Breast epithelium (tissue), 4 donors: ENCODE data around the gene CYP1B1. TPM values are rescaled to one million over a fixed set of nuclear protein-coding genes. Genes with fewer than 3 reads are reported as not detected.
"Not testable (repeated sequence)": the region's sequence is repeated elsewhere in the genome, so short reads cannot be mapped to it uniquely, and the experiment has no call there.

ENCODE experiments used
- DNase-seq, 2 donors: peaks; one replicate each; pipeline ENCODE4 v3.0.0-alpha.2; 2019; ENCODE audit warnings: low spot score in 2 of 2
- H3K27ac ChIP-seq, 2 donors: fragments of 200-600 bp; sonication (generic) in 1 of 2; one replicate each; pipeline ENCODE4 v1.5.1; 2016 to 2019; ENCODE audit warnings: mild to moderate bottlenecking in 1 of 2
- H3K27me3 ChIP-seq, 2 donors: fragments of 200-600 bp; sonication (generic) in 1 of 2; one replicate each; pipeline versions ENCODE4 v1.5.1 to v1.6.0; 2017 to 2019; ENCODE audit warnings: control low read depth in 1 of 2, mild to moderate bottlenecking in 1 of 2
- H3K36me3 ChIP-seq: fragments of 200-600 bp; one replicate; pipeline ENCODE4 v1.5.1; 2019
- H3K4me1 ChIP-seq, 2 donors: fragments of 200-600 bp; sonication (generic); one replicate each; pipeline ENCODE4 v1.5.1; 2016 to 2019; ENCODE audit warnings: control low read depth in 1 of 2
- H3K4me3 ChIP-seq, 3 donors: fragments of 200-600 bp; sonication (generic); 1 replicate in 2 of 3; 2 replicates in 1 of 3; pipeline ENCODE4 v1.5.1; 2016 to 2019; ENCODE audit warnings: mild to moderate bottlenecking in 3 of 3, moderate library complexity in 2 of 3
- H3K9me3 ChIP-seq, 2 donors: fragments of 200-600 bp; sonication (generic) in 1 of 2; one replicate each; pipeline ENCODE4 v1.5.1; 2016 to 2019; ENCODE audit warnings: control low read depth in 1 of 2
- CTCF ChIP-seq, 3 donors: fragments of 450-650 bp; IDR thresholded peaks; one replicate each; pipeline ENCODE4 v1.5.1; 2016 to 2017; ENCODE audit warnings: antibody characterized with exemption in 3 of 3, mild to moderate bottlenecking in 3 of 3, moderate library complexity in 3 of 3
- POLR2A ChIP-seq: fragments of 450-650 bp; IDR thresholded peaks from one replicate; pipeline ENCODE4 v1.6.1; 2016; ENCODE audit warnings: antibody characterized with exemption, mild to moderate bottlenecking, moderate library complexity
- POLR2AphosphoS5 ChIP-seq, 3 donors: sonication (generic); formaldehyde crosslinking; IDR thresholded peaks; one replicate each; pipeline ENCODE4 v1.6.1; 2017; ENCODE audit warnings: antibody characterized with exemption in 3 of 3
- intact Hi-C: fragments of 100-400 bp; cut with DNase I; formaldehyde crosslinking; loops from one replicate; pipeline ENCODE4 v1.15.1; 2023; ENCODE audit warnings: low total_unique reads
- total RNA-seq, 3 donors: library from RNA; depleted of rRNA; stranded (reverse); fragments of >200 nt; gene quantifications; one replicate each; pipeline ENCODE4 v1.1.0, GENCODE V29; 2016

Gene CYP1B1
- total RNA-seq, 3 donors from 2014 or later = 32.9 to 166 (median 39.0) TPM

DNA sequence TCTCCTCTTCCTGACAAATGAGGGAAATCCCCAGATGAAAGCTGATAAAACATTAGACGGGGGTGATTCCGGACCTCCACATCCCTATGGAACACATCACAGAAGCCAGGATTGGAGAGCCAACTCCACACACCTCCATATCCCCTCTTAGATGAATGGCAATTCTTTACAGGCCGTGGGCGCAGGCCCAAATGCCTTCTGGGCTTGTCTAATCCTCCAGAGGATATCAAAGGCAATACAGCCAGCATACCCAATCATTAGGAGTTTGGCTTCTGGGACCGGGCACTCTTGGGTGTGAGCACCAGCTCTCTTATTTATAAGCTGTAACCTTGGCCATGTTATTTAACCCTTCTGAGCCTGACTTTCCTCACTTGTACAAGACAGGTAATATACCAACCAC, 15.0 kb upstream of the CYP1B1 start:
- intact Hi-C loops = no loop called here
- no peak overlapping the region for H3K4me3 ChIP-seq

DNA sequence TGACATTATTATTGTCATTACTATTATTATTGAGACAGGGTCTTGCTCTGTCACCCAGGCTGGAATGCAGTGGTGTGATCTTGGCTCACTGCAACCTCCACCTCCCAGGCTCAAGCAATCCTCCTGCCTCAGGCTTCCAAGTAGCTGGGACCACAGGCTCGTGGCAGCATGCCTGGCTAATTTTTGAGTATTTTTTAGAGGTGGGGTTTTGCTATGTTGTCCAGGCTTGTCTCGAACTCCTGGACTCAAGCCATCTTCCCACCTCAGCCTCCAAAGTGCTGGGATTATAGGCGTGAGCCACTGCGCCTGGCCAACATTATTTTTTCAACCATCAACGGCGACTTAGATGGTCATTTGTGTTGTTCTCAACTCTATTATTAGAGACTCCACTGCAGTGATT, 14.3 kb upstream of the CYP1B1 start:
- intact Hi-C loops, H3K9me3 ChIP-seq, H3K4me1 ChIP-seq, H3K27me3 ChIP-seq, H3K4me3 ChIP-seq, DNase-seq, H3K36me3 ChIP-seq: not testable (repeated sequence)
- H3K27ac ChIP-seq = peak overlapping the region in 1 of 2 donors; percentile 85

More for the DNA sequence above, 15.0 kb upstream of the CYP1B1 start:
- H3K4me1 ChIP-seq = peaks cover 3 to 10% of the 10 kb centered on the region in 2 donors
- no peaks in the 10 kb centered on the region for H3K9me3 ChIP-seq
- peak overlapping the region in 1 of 2 donors; percentile 85 for H3K27ac ChIP-seq
- no peak for TF ChIP-seq POLR2AphosphoS5 (IDR thresholded peaks at IDR 0.05)
- no peak for TF ChIP-seq CTCF (IDR thresholded peaks at IDR 0.05)
- TF ChIP-seq POLR2A = no peak
- no peaks in the 10 kb centered on the region for H3K27me3 ChIP-seq
- DNase-seq = no peak
- H3K36me3 ChIP-seq = no peaks in the 10 kb centered on the region

GRCh38 chr2:38085998-38086698, 10.2 kb upstream of the CYP1B1 start:
- H3K4me3 ChIP-seq, H3K27me3 ChIP-seq, intact Hi-C loops, H3K27ac ChIP-seq, H3K36me3 ChIP-seq, DNase-seq, H3K9me3 ChIP-seq, H3K4me1 ChIP-seq: not testable (repeated sequence)

DNA sequence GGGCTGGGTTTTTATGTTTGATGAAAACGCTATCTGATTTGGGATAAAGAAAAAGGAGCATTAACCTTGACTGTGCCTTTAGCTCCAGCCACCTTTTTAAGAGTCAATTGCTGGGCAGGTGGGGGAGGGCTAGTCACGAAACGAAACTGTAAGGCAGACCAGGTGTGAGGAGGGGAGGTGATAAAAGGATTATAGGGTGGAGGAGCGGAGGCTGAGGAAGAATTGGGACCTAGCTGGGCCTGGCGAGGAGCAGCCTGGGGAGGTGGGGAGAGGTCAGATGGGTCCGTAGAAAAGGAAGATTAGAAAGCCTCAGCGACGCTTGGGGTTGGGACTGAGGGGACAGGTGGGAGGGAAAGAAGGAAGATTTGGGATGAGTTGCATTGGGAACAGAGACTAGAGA, 8.6 kb upstream of the CYP1B1 start:
- H3K9me3 ChIP-seq, H3K36me3 ChIP-seq, H3K27ac ChIP-seq, H3K27me3 ChIP-seq, H3K4me3 ChIP-seq, DNase-seq, H3K4me1 ChIP-seq, intact Hi-C loops: not testable (repeated sequence)

GRCh38 chr2:38082727-38083126, 6.8 kb upstream of the CYP1B1 start:
- H3K36me3 ChIP-seq, H3K4me1 ChIP-seq, H3K4me3 ChIP-seq, H3K9me3 ChIP-seq, intact Hi-C loops, DNase-seq, H3K27me3 ChIP-seq, H3K27ac ChIP-seq: not testable (repeated sequence)

DNA sequence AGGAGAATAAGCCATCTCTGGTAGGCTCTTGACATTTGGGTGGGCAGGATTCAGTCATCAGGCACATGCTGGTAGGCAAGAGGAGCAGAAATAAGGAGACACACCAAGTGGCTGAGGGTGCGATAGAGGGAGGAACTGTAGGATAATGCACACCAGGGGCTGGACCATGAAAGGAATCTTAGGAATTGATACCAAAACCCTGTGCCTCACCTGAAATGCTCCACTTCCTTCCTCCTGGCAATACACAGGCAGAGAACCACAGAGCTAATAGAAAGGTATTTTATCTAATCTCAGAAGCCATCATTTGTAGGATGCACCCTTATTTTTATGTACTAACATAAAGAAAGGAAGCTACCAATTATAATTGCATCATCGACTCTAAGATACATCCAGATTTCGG, 4.4 kb upstream of the CYP1B1 start:
- H3K27me3 ChIP-seq = peaks cover 0 to 6% of the 10 kb centered on the region in 2 donors
- TF ChIP-seq CTCF (IDR thresholded peaks at IDR 0.05) = no peak
- no peak for TF ChIP-seq POLR2AphosphoS5 (IDR thresholded peaks at IDR 0.05)
- no peak for TF ChIP-seq POLR2A
- H3K36me3 ChIP-seq = no peaks in the 10 kb centered on the region
- H3K27ac ChIP-seq = no peak overlapping the region
- no peak for DNase-seq
- peaks cover 0 to 1% of the 10 kb centered on the region in 2 donors for H3K4me1 ChIP-seq
- H3K4me3 ChIP-seq = no peak overlapping the region
- H3K9me3 ChIP-seq = no peaks in the 10 kb centered on the region
- intact Hi-C loops = no loop called here

DNA sequence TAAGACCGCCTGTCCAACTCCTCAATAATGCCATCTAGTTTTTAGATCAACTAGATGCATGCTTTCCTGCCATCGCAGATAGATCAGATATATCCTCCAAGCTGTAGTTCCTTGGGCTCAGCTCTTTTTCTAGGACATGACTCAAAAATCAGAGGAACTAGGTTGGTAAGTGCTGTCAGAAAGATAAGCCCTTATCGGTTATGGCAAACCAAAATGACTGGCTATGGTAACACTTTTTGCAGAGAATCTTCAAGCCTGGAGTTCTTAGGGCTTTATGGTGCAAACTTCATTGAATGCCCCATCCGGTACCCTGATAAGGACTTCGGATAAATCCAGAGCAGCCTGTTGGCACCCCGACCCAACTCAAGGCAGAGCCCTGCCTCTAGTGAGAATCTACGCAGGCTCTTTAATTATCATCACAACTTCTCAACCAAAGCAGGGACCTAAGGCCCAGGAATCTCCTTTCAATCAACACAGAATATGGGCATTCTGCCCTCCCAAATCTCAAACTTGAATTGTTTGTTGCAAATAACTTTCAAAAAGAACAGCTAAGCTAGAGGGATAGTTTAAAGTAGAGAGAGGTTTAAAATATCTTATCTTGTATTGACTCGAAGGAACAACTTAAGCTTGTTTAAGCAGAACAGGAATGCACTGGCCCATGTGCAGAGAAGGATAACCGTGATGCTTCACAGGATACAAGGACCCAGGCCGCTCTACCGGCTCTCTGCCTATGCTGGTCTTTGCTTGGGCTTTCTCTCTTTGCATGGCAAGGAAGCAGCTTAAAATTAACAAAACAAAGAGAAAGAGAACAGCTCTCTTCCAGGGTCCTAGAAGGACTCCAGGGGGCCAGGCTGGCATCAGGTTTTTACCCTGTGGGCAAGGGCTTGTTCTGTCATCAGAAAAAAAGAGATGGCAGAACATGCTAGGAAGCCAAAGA, 3.4 kb upstream of the CYP1B1 start:
- no peak overlapping the region for H3K4me3 ChIP-seq
- no peaks in the 10 kb centered on the region for H3K9me3 ChIP-seq
- TF ChIP-seq CTCF (IDR thresholded peaks at IDR 0.05) (no peak), POLR2AphosphoS5 (IDR thresholded peaks at IDR 0.05) (no peak), POLR2A (no peak)
- peaks cover 0 to 3% of the 10 kb centered on the region in 2 donors for H3K4me1 ChIP-seq
- no peaks in the 10 kb centered on the region for H3K36me3 ChIP-seq
- intact Hi-C loops = no loop called here
- H3K27ac ChIP-seq = no peak overlapping the region
- no peak for DNase-seq
- peaks cover 0 to 13% of the 10 kb centered on the region in 2 donors for H3K27me3 ChIP-seq
